HT-29 (cell line): ENCODE measurements around the gene MELTF. TPM values are rescaled to one million over a fixed set of nuclear protein-coding genes. Genes with fewer than 3 reads are reported as not detected.

ENCODE experiments used
- DNase-seq: peaks from one replicate; pipeline ENCODE4 v3.0.0-alpha.2; 2015; ENCODE audit warnings: low spot score
- total RNA-seq: library from RNA; depleted of rRNA; stranded (reverse); fragments of >200 nt; shearing (Covaris generic); gene quantifications from 2 replicates; pipeline ENCODE4 v1.2.3, GENCODE V29; 2014

MELTF gene
- total RNA-seq, 1 experiment from 2014 or later, result 4.1 TPM

- no peak for DNase-seq
Measured at GRCh38 chr3:197027151-197027895, 2.3 kb downstream of the MELTF start.

GRCh38 chr3:197026481-197026866 lies 3.1 kb downstream of the MELTF start:
- no peak for DNase-seq

- no peak for DNase-seq
Measured at GRCh38 chr3:197025736-197026480, 3.7 kb downstream of the MELTF start.

GRCh38 chr3:197024881-197025735 lies 4.5 kb downstream of the MELTF start:
- no peak for DNase-seq

- DNase-seq, result no peak
Measured at GRCh38 chr3:197023998-197024651, 5.5 kb downstream of the MELTF start.

GRCh38 chr3:197023241-197023997 lies 6.2 kb downstream of the MELTF start:
- no peak for DNase-seq

GRCh38 chr3:197022405-197023231 lies 7.0 kb downstream of the MELTF start:
- DNase-seq, result no peak

GRCh38 chr3:197021729-197022404 lies 7.8 kb downstream of the MELTF start:
- no peak for DNase-seq

- no peak for DNase-seq
Measured at GRCh38 chr3:197021231-197021630, 8.4 kb downstream of the MELTF start.

GRCh38 chr3:197019535-197019934 lies 10.1 kb downstream of the MELTF start:
- no peak for DNase-seq

- no peak for DNase-seq
Measured at GRCh38 chr3:197019021-197019420, 10.6 kb downstream of the MELTF start.

GRCh38 chr3:197017003-197017402 lies 12.6 kb downstream of the MELTF start:
- no peak for DNase-seq

GRCh38 chr3:197015790-197016736 lies 13.6 kb downstream of the MELTF start:
- DNase-seq, result no peak

GRCh38 chr3:197014942-197015575 lies 14.6 kb downstream of the MELTF start:
- DNase-seq, result no peak

- DNase-seq, result no peak
Measured at GRCh38 chr3:197014024-197014423, 15.6 kb downstream of the MELTF start.

GRCh38 chr3:197012540-197012883 lies 17.1 kb downstream of the MELTF start:
- no peak for DNase-seq

GRCh38 chr3:197011780-197012539 lies 17.7 kb downstream of the MELTF start:
- DNase-seq, result no peak
